Astrocyte (in vitro differentiated cells and primary cell): ENCODE results near the gene ERICH3. TPM values are rescaled to one million over a fixed set of nuclear protein-coding genes. Genes with fewer than 3 reads are reported as not detected.

Source experiments
- DNase-seq: peaks from one replicate; pipeline ENCODE4 v3.0.0-alpha.2; 2010; ENCODE audit warnings: low read depth
- FAIRE-seq: peaks from 2 replicates; lab custom pipeline; 2011; peaks lifted over from hg19 to GRCh38; lab: Jason Lieb, UNC
- H2AFZ ChIP-seq: 2 replicates; pipeline ENCODE4 v1.6.0; 2012; ENCODE audit warnings: low read depth, low read length, inconsistent platforms
- H3K27ac ChIP-seq: 2 replicates; pipeline ENCODE4 v1.5.1; 2011; ENCODE audit warnings: low read depth, low read length, inconsistent platforms
- H3K27me3 ChIP-seq: 2 replicates; pipeline ENCODE4 v1.6.0; 2011; ENCODE audit warnings: low read length, inconsistent platforms; ENCODE audit not compliant: insufficient read depth
- H3K36me3 ChIP-seq: 2 replicates; pipeline ENCODE4 v1.5.1; 2011; ENCODE audit warnings: low read length, inconsistent platforms; ENCODE audit not compliant: insufficient read depth
- H3K4me1 ChIP-seq: 2 replicates; pipeline ENCODE4 v1.5.1; 2011; ENCODE audit warnings: low read length, inconsistent platforms; ENCODE audit not compliant: insufficient read depth
- H3K4me2 ChIP-seq: 2 replicates; pipeline ENCODE4 v1.6.0; 2012; ENCODE audit warnings: low read length, inconsistent platforms
- H3K4me3 ChIP-seq: 2 replicates; pipeline ENCODE4 v1.5.1; 2011; ENCODE audit warnings: low read depth, mild to moderate bottlenecking, low read length, inconsistent platforms; ENCODE audit not compliant: insufficient read depth
- H3K79me2 ChIP-seq: 2 replicates; pipeline ENCODE4 v1.6.0; 2012; ENCODE audit warnings: mild to moderate bottlenecking, low read length, inconsistent platforms; ENCODE audit not compliant: insufficient read depth
- H3K9ac ChIP-seq: 2 replicates; pipeline ENCODE4 v1.6.0; 2012; ENCODE audit warnings: mild to moderate bottlenecking, low read length, inconsistent platforms
- H3K9me3 ChIP-seq: 2 replicates; pipeline ENCODE4 v1.5.1; 2012; ENCODE audit warnings: low read depth, mild to moderate bottlenecking, low read length, inconsistent platforms; ENCODE audit not compliant: insufficient read depth
- H4K20me1 ChIP-seq: 2 replicates; pipeline ENCODE4 v1.6.0; 2012; ENCODE audit warnings: low read length, inconsistent platforms; ENCODE audit not compliant: insufficient read depth
- H3K27ac Mint-ChIP-seq: one replicate; pipeline ENCODE4 v1.8.0; 2021; ENCODE audit warnings: mild to moderate bottlenecking, mixed read lengths; ENCODE audit not compliant: unreplicated experiment
- H3K27me3 Mint-ChIP-seq: one replicate; pipeline ENCODE4 v1.8.0; 2021; ENCODE audit warnings: low read depth, mixed read lengths; ENCODE audit not compliant: unreplicated experiment
- H3K36me3 Mint-ChIP-seq: one replicate; pipeline ENCODE4 v1.8.0; 2021; ENCODE audit warnings: low read depth, mixed read lengths; ENCODE audit not compliant: unreplicated experiment
- H3K4me1 Mint-ChIP-seq: one replicate; pipeline ENCODE4 v1.8.0; 2021; ENCODE audit warnings: low read depth, mixed read lengths; ENCODE audit not compliant: unreplicated experiment
- H3K4me3 Mint-ChIP-seq: one replicate; pipeline ENCODE4 v1.8.0; 2021; ENCODE audit warnings: mild to moderate bottlenecking, moderate library complexity, mixed read lengths; ENCODE audit not compliant: unreplicated experiment
- H3K9me3 Mint-ChIP-seq: one replicate; pipeline ENCODE4 v1.8.0; 2021; ENCODE audit warnings: mild to moderate bottlenecking, mixed read lengths; ENCODE audit not compliant: unreplicated experiment
- EZH2 ChIP-seq: IDR thresholded peaks from 2 replicates; pipeline ENCODE4 v1.6.1; 2012; ENCODE audit warnings: mild to moderate bottlenecking, low read length, inconsistent platforms; ENCODE audit not compliant: insufficient read depth
- total RNA-seq: library from RNA; stranded (reverse); gene quantifications from 2 replicates; pipeline ENCODE4 v1.2.1, GENCODE V29; 2021
- TF ChIP-seq, protein P1 (sequence below): IDR thresholded peaks from 2 replicates; pipeline ENCODE4 v1.5.1; 2011; ENCODE audit warnings: low read depth, mild to moderate bottlenecking, inconsistent platforms, low read length, moderate library complexity; ENCODE audit not compliant: insufficient read depth

ERICH3 gene
- total RNA-seq, 1 donor from 2014 or later, result not detected

DNA sequence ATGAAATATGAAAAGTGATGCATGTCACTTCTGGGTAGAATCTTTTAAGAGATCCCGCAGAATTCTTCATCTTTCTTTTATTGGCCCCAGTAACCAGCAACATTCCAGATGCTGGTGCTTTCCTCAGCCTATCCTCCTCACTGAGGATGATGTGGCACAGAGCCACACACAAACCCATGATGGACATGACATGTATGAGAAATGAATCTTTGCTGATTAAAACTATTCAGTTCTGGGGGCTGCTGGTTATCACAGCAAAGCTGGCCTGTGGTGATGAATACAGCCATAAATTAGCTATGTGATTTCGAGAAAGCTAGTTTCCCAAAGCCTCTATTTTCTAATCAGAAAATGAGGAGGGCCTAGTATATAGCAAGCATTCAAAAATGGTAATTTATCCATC, 8.3 kb upstream of the ERICH3 start:
- Histone ChIP-seq H3K9me3 (no peaks in the 10 kb centered on the region), H4K20me1 (no peaks in the 10 kb centered on the region), H3K4me3 (no peak overlapping the region), H3K4me1 (no peaks in the 10 kb centered on the region), H3K79me2 (no peaks in the 10 kb centered on the region), H3K4me2 (no peak overlapping the region), H3K9ac (no peak overlapping the region), H2AFZ (no peak overlapping the region), H3K27ac (no peak overlapping the region), H3K36me3 (no peaks in the 10 kb centered on the region), H3K27me3 (no peaks in the 10 kb centered on the region)
- FAIRE-seq (no peak), DNase-seq (no peak)
- Mint-ChIP-seq H3K4me3 (no peak overlapping the region), H3K9me3 (no peaks in the 10 kb centered on the region), H3K36me3 (no peaks in the 10 kb centered on the region), H3K27me3 (no peaks in the 10 kb centered on the region), H3K4me1 (no peaks in the 10 kb centered on the region), H3K27ac (no peak overlapping the region)
- no peak for TF ChIP-seq EZH2
- TF ChIP-seq, protein P1, sequence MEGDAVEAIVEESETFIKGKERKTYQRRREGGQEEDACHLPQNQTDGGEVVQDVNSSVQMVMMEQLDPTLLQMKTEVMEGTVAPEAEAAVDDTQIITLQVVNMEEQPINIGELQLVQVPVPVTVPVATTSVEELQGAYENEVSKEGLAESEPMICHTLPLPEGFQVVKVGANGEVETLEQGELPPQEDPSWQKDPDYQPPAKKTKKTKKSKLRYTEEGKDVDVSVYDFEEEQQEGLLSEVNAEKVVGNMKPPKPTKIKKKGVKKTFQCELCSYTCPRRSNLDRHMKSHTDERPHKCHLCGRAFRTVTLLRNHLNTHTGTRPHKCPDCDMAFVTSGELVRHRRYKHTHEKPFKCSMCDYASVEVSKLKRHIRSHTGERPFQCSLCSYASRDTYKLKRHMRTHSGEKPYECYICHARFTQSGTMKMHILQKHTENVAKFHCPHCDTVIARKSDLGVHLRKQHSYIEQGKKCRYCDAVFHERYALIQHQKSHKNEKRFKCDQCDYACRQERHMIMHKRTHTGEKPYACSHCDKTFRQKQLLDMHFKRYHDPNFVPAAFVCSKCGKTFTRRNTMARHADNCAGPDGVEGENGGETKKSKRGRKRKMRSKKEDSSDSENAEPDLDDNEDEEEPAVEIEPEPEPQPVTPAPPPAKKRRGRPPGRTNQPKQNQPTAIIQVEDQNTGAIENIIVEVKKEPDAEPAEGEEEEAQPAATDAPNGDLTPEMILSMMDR, result no peak

DNA sequence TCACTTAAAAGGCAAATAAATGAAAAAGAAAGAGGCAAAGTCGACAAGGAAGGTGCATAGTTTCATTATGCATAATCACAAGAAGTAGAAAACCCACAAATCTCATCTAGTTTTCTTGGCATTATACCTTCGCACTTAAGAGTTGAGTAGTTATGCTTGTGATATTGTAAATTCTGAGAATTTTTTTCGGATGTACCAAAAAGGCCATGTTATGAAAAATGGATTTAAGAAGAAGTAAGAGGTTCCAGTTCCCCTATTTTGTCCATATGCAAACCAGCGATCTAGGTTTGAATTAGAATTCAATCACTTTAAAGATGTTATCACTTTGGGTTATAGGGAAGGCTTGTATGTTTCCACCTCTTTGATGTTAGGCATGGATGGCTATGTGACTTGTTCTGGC, 7.9 kb upstream of the ERICH3 start:
- Histone ChIP-seq H3K4me3 (no peak overlapping the region), H3K27me3 (no peaks in the 10 kb centered on the region), H3K79me2 (no peaks in the 10 kb centered on the region), H4K20me1 (no peaks in the 10 kb centered on the region), H3K9ac (no peak overlapping the region), H3K4me2 (no peak overlapping the region), H3K36me3 (no peaks in the 10 kb centered on the region), H3K4me1 (no peaks in the 10 kb centered on the region), H3K27ac (no peak overlapping the region), H3K9me3 (no peaks in the 10 kb centered on the region), H2AFZ (no peak overlapping the region)
- no peak for TF ChIP-seq EZH2
- TF ChIP-seq, protein P1, result no peak
- H3K9me3 Mint-ChIP-seq, result no peaks in the 10 kb centered on the region
- DNase-seq (no peak), FAIRE-seq (no peak)
- no peaks in the 10 kb centered on the region for H3K36me3 Mint-ChIP-seq
- no peak overlapping the region for H3K4me3 Mint-ChIP-seq
- no peaks in the 10 kb centered on the region for H3K4me1 Mint-ChIP-seq
- no peak overlapping the region for H3K27ac Mint-ChIP-seq
- H3K27me3 Mint-ChIP-seq, result no peaks in the 10 kb centered on the region

DNA sequence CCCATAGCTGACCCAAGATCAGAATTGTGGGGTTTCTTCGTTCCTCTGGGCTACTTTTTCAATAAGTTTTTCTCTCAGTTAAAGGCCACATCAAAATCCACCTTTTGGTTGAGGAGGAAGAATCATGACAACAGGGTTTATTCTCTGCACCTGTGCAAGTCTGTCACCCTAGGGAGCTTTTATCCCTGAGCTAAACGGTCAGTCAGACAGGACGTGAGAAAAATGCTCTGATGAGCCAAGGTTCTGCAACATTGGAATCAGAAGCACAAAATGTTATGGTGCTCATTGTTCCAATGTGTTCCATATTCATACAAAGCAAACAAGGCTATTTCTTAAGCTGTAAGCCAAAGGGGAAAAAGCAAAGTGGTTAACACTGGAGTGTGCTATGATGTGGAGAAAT, 7.4 kb upstream of the ERICH3 start:
- FAIRE-seq (no peak), DNase-seq (no peak)
- Mint-ChIP-seq H3K27me3 (no peaks in the 10 kb centered on the region), H3K27ac (no peak overlapping the region), H3K4me1 (no peaks in the 10 kb centered on the region), H3K36me3 (no peaks in the 10 kb centered on the region), H3K4me3 (no peak overlapping the region), H3K9me3 (no peaks in the 10 kb centered on the region)
- H3K9me3 ChIP-seq, result no peaks in the 10 kb centered on the region
- no peak overlapping the region for H3K9ac ChIP-seq
- no peak overlapping the region for H3K27ac ChIP-seq
- no peaks in the 10 kb centered on the region for H3K27me3 ChIP-seq
- no peaks in the 10 kb centered on the region for H3K79me2 ChIP-seq
- H2AFZ ChIP-seq, result no peak overlapping the region
- H4K20me1 ChIP-seq, result no peaks in the 10 kb centered on the region
- no peak overlapping the region for H3K4me3 ChIP-seq
- H3K4me1 ChIP-seq, result no peaks in the 10 kb centered on the region
- no peaks in the 10 kb centered on the region for H3K36me3 ChIP-seq
- no peak for TF ChIP-seq EZH2
- TF ChIP-seq, protein P1, result no peak
- H3K4me2 ChIP-seq, result no peak overlapping the region
